Fibroblast of lung (primary cell): Measurements from ENCODE around the gene CLSTN2. TPM values are rescaled to one million over a fixed set of nuclear protein-coding genes. Genes with fewer than 3 reads are reported as not detected.

Experiments used
- DNase-seq, 2 donors: peaks; one replicate each; pipeline versions ENCODE4 v3.0.0 to v3.0.0-alpha.2; 2010; ENCODE audit warnings: low read depth in 2 of 2
- H2AFZ ChIP-seq: 2 replicates; pipeline ENCODE4 v1.5.1; 2012; ENCODE audit warnings: low read length, control low read depth, inconsistent platforms
- H3K27ac ChIP-seq: 2 replicates; pipeline ENCODE4 v1.5.1; 2011; ENCODE audit warnings: low read length, control low read depth; ENCODE audit not compliant: insufficient read depth
- H3K27me3 ChIP-seq: 2 replicates; pipeline ENCODE4 v1.5.1; 2011; ENCODE audit warnings: mild to moderate bottlenecking, low read length; ENCODE audit not compliant: control insufficient read depth, insufficient read depth
- H3K36me3 ChIP-seq: 2 replicates; pipeline ENCODE4 v1.5.1; 2011; ENCODE audit warnings: low read length; ENCODE audit not compliant: control insufficient read depth, insufficient read depth
- H3K4me1 ChIP-seq: 2 replicates; pipeline ENCODE4 v1.5.1; 2011; ENCODE audit warnings: low read length; ENCODE audit not compliant: control insufficient read depth, insufficient read depth; ENCODE audit errors: extremely low read depth
- H3K4me2 ChIP-seq: 2 replicates; pipeline ENCODE4 v1.5.1; 2011; ENCODE audit warnings: low read length, control low read depth; ENCODE audit not compliant: insufficient read depth; ENCODE audit errors: extremely low read depth
- H3K4me3 ChIP-seq, 4 experiments: fragments of 200-600 bp in 1 of 4; sonication (generic) in 1 of 4; replicated peaks in 1 of 4; 2 replicates each; pipeline ENCODE4 v1.5.1; 2011 to 2016; ENCODE audit warnings: low read length in 4 of 4, low read depth in 3 of 4, mild to moderate bottlenecking in 3 of 4, control low read depth in 2 of 4, inconsistent platforms in 1 of 4, mixed read lengths in 1 of 4; ENCODE audit not compliant: insufficient read depth in 1 of 4; ENCODE audit errors: control extremely low read depth in 1 of 4
- H3K79me2 ChIP-seq: 2 replicates; pipeline ENCODE4 v1.5.1; 2012; ENCODE audit warnings: mild to moderate bottlenecking, low read length, inconsistent platforms; ENCODE audit not compliant: control insufficient read depth, insufficient read depth
- H3K9ac ChIP-seq: 2 replicates; pipeline ENCODE4 v1.5.1; 2011; ENCODE audit warnings: mild to moderate bottlenecking, low read length, control low read depth; ENCODE audit not compliant: insufficient read depth
- H3K9me3 ChIP-seq: 2 replicates; pipeline ENCODE4 v1.5.1; 2012; ENCODE audit warnings: low read depth, low read length; ENCODE audit not compliant: control insufficient read depth, insufficient read depth
- H4K20me1 ChIP-seq: 2 replicates; pipeline ENCODE4 v1.5.1; 2011; ENCODE audit warnings: low read length; ENCODE audit not compliant: control insufficient read depth, insufficient read depth; ENCODE audit errors: extremely low read depth
- CTCF ChIP-seq, 2 donors: IDR thresholded peaks in 1 of 2; conservative IDR thresholded peaks in 1 of 2; 1 replicate in 1 of 2; 2 replicates in 1 of 2; pipeline ENCODE4 v1.5.1; 2011 to 2012; ENCODE audit warnings: low read length in 2 of 2, control low read depth in 1 of 2, inconsistent platforms in 1 of 2, low read depth in 1 of 2, mild to moderate bottlenecking in 1 of 2
- EZH2 ChIP-seq: IDR thresholded peaks from 2 replicates; pipeline ENCODE4 v1.5.1; 2012; ENCODE audit warnings: low read length, control low read depth, mild to moderate bottlenecking; ENCODE audit errors: missing control alignments
- polyA plus RNA-seq, 2 donors: library from polyadenylated mRNA; depleted of rRNA in 1 of 2; stranded (reverse) in 1 of 2; unstranded in 1 of 2; fragments of >200 nt; gene quantifications; 2 replicates each; pipeline ENCODE4 v1.2.1, GENCODE V29; 2011 to 2012; ENCODE audit warnings: missing spikeins in 1 of 2
- total RNA-seq: library from RNA; depleted of rRNA; stranded (reverse); fragments of >200 nt; gene quantifications from 2 replicates; pipeline ENCODE4 v1.2.1, GENCODE V29; 2014

Gene CLSTN2
- total and polyA plus RNA-seq, 2 donors (not counting 1 experiment from before 2014, with no cell fraction given) = under 0.01 to 1.3 TPM

- Histone ChIP-seq H3K4me2 (no peak overlapping the region), H3K79me2 (no peaks in the 10 kb centered on the region), H3K4me3 (no peak overlapping the region), H3K36me3 (no peaks in the 10 kb centered on the region), H2AFZ (no peak overlapping the region), H3K9me3 (no peaks in the 10 kb centered on the region), H3K4me1 (no peaks in the 10 kb centered on the region), H4K20me1 (no peaks in the 10 kb centered on the region), H3K27me3 (no peaks in the 10 kb centered on the region), H3K27ac (no peak overlapping the region), H3K9ac (no peak overlapping the region)
- TF ChIP-seq CTCF (conservative IDR thresholded peaks at IDR 0.05 in 1 of 2, IDR thresholded peaks at IDR 0.05 in 1 of 2; ENCODE audit: low read depth in 1 of 2, low read length in 2 of 2) (no peak), EZH2 (no peak)
- DNase-seq = no peak
These were observed 100.9 kb downstream of the CLSTN2 start for GRCh38 chr3:140035871-140036270.

- H3K27me3 ChIP-seq = no peaks in the 10 kb centered on the region
- TF ChIP-seq EZH2 = no peak
- no peak for TF ChIP-seq CTCF (conservative IDR thresholded peaks at IDR 0.05 in 1 of 2, IDR thresholded peaks at IDR 0.05 in 1 of 2; ENCODE audit: low read depth in 1 of 2, low read length in 2 of 2)
- no peaks in the 10 kb centered on the region for H3K4me1 ChIP-seq
- no peaks in the 10 kb centered on the region for H3K9me3 ChIP-seq
- no peak overlapping the region for H3K4me3 ChIP-seq
- no peak overlapping the region for H2AFZ ChIP-seq
- H3K9ac ChIP-seq = no peak overlapping the region
- H3K36me3 ChIP-seq = no peaks in the 10 kb centered on the region
- no peaks in the 10 kb centered on the region for H4K20me1 ChIP-seq
- no peak for DNase-seq
- H3K27ac ChIP-seq = no peak overlapping the region
- H3K79me2 ChIP-seq = no peaks in the 10 kb centered on the region
- no peak overlapping the region for H3K4me2 ChIP-seq
These were observed 115.4 kb downstream of the CLSTN2 start for GRCh38 chr3:140050396-140050795.

GRCh38 chr3:140051019-140051957 is 116.3 kb downstream of the CLSTN2 start:
- no peak overlapping the region for H3K9ac ChIP-seq
- H4K20me1 ChIP-seq = no peaks in the 10 kb centered on the region
- H2AFZ ChIP-seq = no peak overlapping the region
- no peaks in the 10 kb centered on the region for H3K4me1 ChIP-seq
- H3K4me2 ChIP-seq = no peak overlapping the region
- TF ChIP-seq CTCF (conservative IDR thresholded peaks at IDR 0.05 in 1 of 2, IDR thresholded peaks at IDR 0.05 in 1 of 2; ENCODE audit: low read depth in 1 of 2, low read length in 2 of 2) = no peak
- H3K36me3 ChIP-seq = no peaks in the 10 kb centered on the region
- no peaks in the 10 kb centered on the region for H3K27me3 ChIP-seq
- no peak for DNase-seq
- H3K9me3 ChIP-seq = no peaks in the 10 kb centered on the region
- H3K27ac ChIP-seq = no peak overlapping the region
- no peaks in the 10 kb centered on the region for H3K79me2 ChIP-seq
- H3K4me3 ChIP-seq = no peak overlapping the region
